Left lung (tissue), 14 donors: ENCODE results near the gene GBP2. TPM values are rescaled to one million over a fixed set of nuclear protein-coding genes. Genes with fewer than 3 reads are reported as not detected.
A peak's percentile ranks its signal among the peaks of the same experiment; 100 is the strongest.

ENCODE experiments used
- ATAC-seq: fragments of 200-7000 bp; cut with Tn5 transposase; one replicate; pipeline ENCODE4 v1.9.1; 2020; ENCODE audit warnings: moderate library complexity
- DNase-seq, 4 donors: peaks; one replicate each; pipeline ENCODE4 v3.0.0-alpha.2; 2013 to 2020
- H3K27ac ChIP-seq, 2 donors: fragments of 200-600 bp; sonication (generic) in 1 of 2; one replicate each; pipeline versions ENCODE4 v1.5.0 to v1.8.0; 2020 to 2021
- H3K27me3 ChIP-seq, 2 donors: fragments of 200-600 bp; sonication (generic) in 1 of 2; one replicate each; pipeline versions ENCODE4 v1.5.0 to v1.8.0; 2020 to 2021
- H3K36me3 ChIP-seq, 2 donors: fragments of 200-600 bp; sonication (generic) in 1 of 2; one replicate each; pipeline versions ENCODE4 v1.5.0 to v1.8.0; 2020 to 2021
- H3K4me1 ChIP-seq, 2 donors: fragments of 200-600 bp; one replicate each; pipeline ENCODE4 v1.8.0; 2021
- H3K4me3 ChIP-seq, 2 donors: fragments of 200-600 bp; sonication (generic) in 1 of 2; one replicate each; pipeline versions ENCODE4 v1.5.0 to v1.8.0; 2020 to 2021; ENCODE audit warnings: mild to moderate bottlenecking in 1 of 2
- H3K9me3 ChIP-seq, 2 donors: fragments of 200-600 bp; sonication (generic) in 1 of 2; one replicate each; pipeline versions ENCODE4 v1.5.0 to v1.8.0; 2020 to 2021
- CTCF ChIP-seq, 2 donors: fragments of 200-600 bp; sonication (generic) in 1 of 2; IDR thresholded peaks; one replicate each; pipeline versions ENCODE4 v1.5.0 to v1.8.0; 2021; ENCODE audit warnings: antibody characterized with exemption in 2 of 2
- intact Hi-C, 2 donors: fragments of 100-400 bp; cut with DNase I; formaldehyde crosslinking; loops; one replicate each; pipeline versions ENCODE4 v1.11.2 to v1.14.2; 2022
- long read RNA-seq, 12 donors: library from polyadenylated mRNA in 2 of 12; unstranded in 2 of 12; transcript quantifications; one replicate each; pipeline ENCODE4 v2.0.0 and lab custom pipeline, GENCODE V29; 2019 to 2026
- polyA plus RNA-seq, 6 donors: library from polyadenylated mRNA; unstranded; fragments of 120-200 nt; gene quantifications; one replicate each; pipeline ENCODE4 v1.2.1, GENCODE V29; 2013; ENCODE audit not compliant: insufficient read length in 6 of 6
- total RNA-seq, 2 donors: library from RNA; stranded (reverse); fragmentation: NEBNext Ultra II Directional; extraction: Animal tissue kit (Norgen Biotek cat#: 25700); gene quantifications; one replicate each; pipeline ENCODE4 v1.2.1, GENCODE V29; 2021
- donor health status: DM: no; HTN: yes; CAD: no.
- donor health status: DM: no; HTN: no; CAD: no.

GBP2 gene
- 10 to 100 TPM; 36.3 to 67.2 TPM for total RNA-seq
- 1 to 10 TPM; 2.8 to 7.1 (median 4.1) TPM for polyA plus RNA-seq
- long read RNA-seq, donor 1, result 0 reads
- long read RNA-seq, donor 2, result 0 reads
- long read RNA-seq, donor 3, result 0 reads
- long read RNA-seq, donor 4, transcript GBP2-201 (11 exons, 2,220 nt), result major isoform, 23 of 37 reads
- long read RNA-seq, donor 4, partial matches to known transcripts, result 12 of 37 reads
- long read RNA-seq, donor 4, other reads (novel, unspliced or antisense), result 2 of 37 reads
- long read RNA-seq, donor 5, partial matches to known transcripts, result 0 of 2 reads
- long read RNA-seq, donor 5, other reads (novel, unspliced or antisense), result 0 of 2 reads
- long read RNA-seq, donor 6, result 0 reads
- long read RNA-seq, donor 7, partial matches to known transcripts, result 0 of 2 reads
- long read RNA-seq, donor 7, other reads (novel, unspliced or antisense), result 0 of 2 reads
- long read RNA-seq, donor 8, result 0 reads
- long read RNA-seq, donor 9, result 0 reads
- long read RNA-seq, donor 10, transcript GBP2-201 (11 exons, 2,220 nt), result major isoform, 25 of 41 reads
- long read RNA-seq, donor 10, partial matches to known transcripts, result 10 of 41 reads
- long read RNA-seq, donor 10, other reads (novel, unspliced or antisense), result 6 of 41 reads
- long read RNA-seq, donor 11, result 0 reads
- long read RNA-seq, donor 12, result 0 reads

- DNase-seq (peak in 1 of 4 donors; percentile 42), ATAC-seq (peak; percentile 90)
- H3K4me3 ChIP-seq, result peak within 1 kb of the TSS; percentile 27 to 68
- no peaks in the 10 kb centered on the region for H3K27me3 ChIP-seq
- H3K36me3 ChIP-seq, result peaks cover 0 to 10% of the 10 kb centered on the region in 2 donors
- peak within 1 kb of the TSS; percentile 90 to 92 for H3K27ac ChIP-seq
- H3K9me3 ChIP-seq, result no peaks in the 10 kb centered on the region
- peaks cover 15 to 82% of the 10 kb centered on the region in 2 donors for H3K4me1 ChIP-seq
- intact Hi-C loops, result no loop called here
- TF ChIP-seq CTCF (IDR thresholded peaks at IDR 0.05), result no peak
These were observed at the start of gene GBP2 for GRCh38 chr1:89125913-89126580. TSS of gene GBP2 (minus strand) at chr1:89126114. CDS start at chr1:89121966, 4,148 bp downstream.

GRCh38 chr1:89174491-89174890 lies 48.6 kb upstream of the GBP2 start:
- intact Hi-C loops, result no loop called here
- no peak for ATAC-seq
- H3K9me3 ChIP-seq, result no peaks in the 10 kb centered on the region
- TF ChIP-seq CTCF (IDR thresholded peaks at IDR 0.05), result no peak
- H3K36me3 ChIP-seq, result no peaks in the 10 kb centered on the region
- DNase-seq, result no peak
- H3K4me3 ChIP-seq, result no peak overlapping the region
- H3K4me1 ChIP-seq, result no peaks in the 10 kb centered on the region
- H3K27me3 ChIP-seq, result no peaks in the 10 kb centered on the region
- H3K27ac ChIP-seq, result no peak overlapping the region

- ATAC-seq (no peak), DNase-seq (no peak)
- H3K4me1 ChIP-seq, result no peaks in the 10 kb centered on the region
- intact Hi-C loops, result no loop called here
- TF ChIP-seq CTCF (IDR thresholded peaks at IDR 0.05), result no peak
- no peak overlapping the region for H3K27ac ChIP-seq
- no peaks in the 10 kb centered on the region for H3K27me3 ChIP-seq
- no peaks in the 10 kb centered on the region for H3K36me3 ChIP-seq
- no peak overlapping the region for H3K4me3 ChIP-seq
- no peaks in the 10 kb centered on the region for H3K9me3 ChIP-seq
These were observed 46.7 kb upstream of the GBP2 start for GRCh38 chr1:89172468-89173143.

- no peak for DNase-seq
- H3K9me3 ChIP-seq, result no peaks in the 10 kb centered on the region
- H3K27ac ChIP-seq, result no peak overlapping the region
- no peaks in the 10 kb centered on the region for H3K27me3 ChIP-seq
- no peak overlapping the region for H3K4me3 ChIP-seq
- H3K36me3 ChIP-seq, result no peaks in the 10 kb centered on the region
- intact Hi-C loops, result no loop called here
- ATAC-seq, result no peak
- no peaks in the 10 kb centered on the region for H3K4me1 ChIP-seq
- no peak for TF ChIP-seq CTCF (IDR thresholded peaks at IDR 0.05)
These were observed 45.1 kb upstream of the GBP2 start for GRCh38 chr1:89171067-89171438.
